ENCODE results near the gene CPNE8.

The CPNE8 gene

GRCh38 chr12:38633511-38633910, 271.9 kb downstream of the CPNE8 start:
- no peak for DNase-seq (ENCODE audit: low read depth in 3 of 3)

GRCh38 chr12:38629064-38629463, 276.3 kb downstream of the CPNE8 start:
- DNase-seq (ENCODE audit: low read depth in 3 of 3): no peak

DNA sequence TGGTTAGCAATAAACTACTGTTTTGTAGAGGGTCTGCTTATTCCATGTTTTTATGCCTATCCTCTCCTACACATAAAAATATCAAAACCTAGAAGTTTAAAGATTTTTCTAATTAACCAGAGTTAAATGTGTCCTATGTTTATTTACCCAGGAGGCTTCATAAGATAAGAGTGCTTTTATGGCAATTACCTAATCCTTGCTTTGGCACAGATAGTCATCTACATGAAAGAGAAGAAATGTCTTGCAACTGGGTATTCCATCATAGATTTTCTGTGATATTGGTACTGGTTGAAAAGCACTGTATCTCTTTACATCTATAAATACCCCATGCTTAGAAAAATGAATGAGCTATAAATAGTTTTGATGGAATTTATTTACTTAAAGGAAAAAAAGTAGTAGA, 277.1 kb downstream of the CPNE8 start:
- DNase-seq (ENCODE audit: low read depth in 3 of 3): no peak

- DNase-seq (ENCODE audit: low read depth in 3 of 3): no peak
Measured at GRCh38 chr12:38625306-38625705, 280.1 kb downstream of the CPNE8 start.

- DNase-seq (ENCODE audit: low read depth in 3 of 3): no peak
Measured at GRCh38 chr12:38614171-38614570, 291.2 kb downstream of the CPNE8 start.

DNA sequence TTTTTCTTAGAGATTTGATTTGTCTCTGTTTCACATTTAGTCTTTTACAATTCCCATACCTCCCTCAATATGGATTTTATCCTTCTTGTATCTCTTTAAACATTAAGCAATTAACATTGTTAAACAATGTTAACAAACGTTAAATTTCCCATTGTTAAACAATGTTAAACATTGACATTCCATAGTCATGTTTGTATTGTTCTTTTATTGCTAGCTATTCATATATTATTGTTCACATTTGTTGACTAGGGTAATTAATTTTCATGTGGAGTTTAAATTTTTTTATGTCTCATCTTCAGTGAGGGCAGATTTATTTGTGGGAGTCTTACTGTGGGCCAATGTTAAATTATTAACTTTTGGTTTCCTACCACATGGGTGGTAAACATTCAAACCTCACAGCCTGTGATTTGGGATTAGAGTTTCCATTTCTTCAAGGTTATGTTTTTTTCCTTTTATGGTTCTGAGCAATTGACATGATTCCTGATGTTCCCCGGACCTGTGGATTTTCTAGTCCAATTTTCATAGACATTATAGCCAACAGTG, 294.5 kb downstream of the CPNE8 start:
- DNase-seq (ENCODE audit: low read depth in 3 of 3): no peak

DNA sequence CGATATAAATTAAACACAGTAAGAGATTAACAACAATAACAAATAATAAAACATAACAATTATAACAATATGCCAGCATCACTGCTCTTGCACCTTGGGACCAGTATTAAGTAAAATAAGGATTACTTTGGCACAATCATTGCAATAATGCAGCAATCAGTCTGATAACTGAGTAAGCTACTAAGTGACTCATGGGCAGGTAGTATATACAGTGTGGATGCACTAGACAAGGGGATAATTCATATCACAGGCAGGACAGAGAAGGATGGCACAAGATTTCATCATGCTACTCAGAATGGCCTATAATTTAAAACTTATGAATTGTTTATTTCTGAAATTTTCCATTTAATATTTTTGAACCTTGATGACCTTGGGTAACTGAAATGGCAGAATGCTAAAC, 298.1 kb downstream of the CPNE8 start:
- no peak for DNase-seq (ENCODE audit: low read depth in 3 of 3)
